Activated CD8-positive, alpha-beta memory T cell treated with anti-CD3 and anti-CD28 coated beads for 36 hours (primary cell): ENCODE results near the gene FER. TPM values are rescaled to one million over a fixed set of nuclear protein-coding genes. Genes with fewer than 3 reads are reported as not detected.
"Not testable (repeated sequence)": the region's sequence is repeated elsewhere in the genome, so short reads cannot be mapped to it uniquely, and the experiment has no call there.

Source experiments
- CTCF ChIA-PET: fragments of 350-600 bp; sonication (Branson Sonifier 250); formaldehyde crosslinking; loops from one replicate; lab custom pipeline; 2021; ENCODE audit warnings: antibody characterized with exemption; lab: Charles Lee
- POLR2A ChIA-PET: fragments of 350-600 bp; sonication (Branson Sonifier 250); formaldehyde crosslinking; loops from one replicate; lab custom pipeline; 2021; ENCODE audit warnings: antibody characterized with exemption; lab: Charles Lee
- total RNA-seq, 2 experiments: library from RNA; stranded (reverse); gene quantifications; one replicate each; pipeline ENCODE4 v1.2.3, GENCODE V29; 2021

Gene FER
- total RNA-seq, 2 experiments from 2014 or later, result 9.8 to 10.3 TPM

GRCh38 chr5:108924457-108924961 lies 176.8 kb downstream of the FER start:
- CTCF ChIA-PET, result interaction anchor here (1.3 kb wide), 1 partner anchor 282 kb away, joined by 3 read pairs; no protein-coding TSS in a partner anchor
- POLR2A ChIA-PET, result no interaction called here

- CTCF ChIA-PET, result no interaction called here
- POLR2A ChIA-PET, result no interaction called here
Observed at GRCh38 chr5:108925073-108925472, 177.4 kb downstream of the FER start.

- POLR2A ChIA-PET, result no interaction called here
- CTCF ChIA-PET, result no interaction called here
Observed at GRCh38 chr5:108930107-108930506, 182.4 kb downstream of the FER start.

- CTCF ChIA-PET, result no interaction called here
- POLR2A ChIA-PET, result no interaction called here
Observed at GRCh38 chr5:108935611-108936010, 187.9 kb downstream of the FER start.

GRCh38 chr5:108937221-108937620 lies 189.5 kb downstream of the FER start:
- POLR2A ChIA-PET, result no interaction called here
- CTCF ChIA-PET, result interaction anchor here (0.7 kb wide), 1 partner anchor 224 kb away, joined by 3 read pairs; no protein-coding TSS in a partner anchor

- POLR2A ChIA-PET, result no interaction called here
Observed at GRCh38 chr5:108940506-108940905, 192.8 kb downstream of the FER start.

GRCh38 chr5:108941746-108942145 lies 194.0 kb downstream of the FER start:
- ChIA-PET CTCF (no interaction called here), POLR2A (no interaction called here)

More at GRCh38 chr5:108940506-108940905, 192.8 kb downstream of the FER start:
- CTCF ChIA-PET, result no interaction called here

GRCh38 chr5:108942701-108943100 lies 195.0 kb downstream of the FER start:
- POLR2A ChIA-PET, result no interaction called here
- CTCF ChIA-PET, result no interaction called here

GRCh38 chr5:108945094-108945493 lies 197.4 kb downstream of the FER start:
- ChIA-PET POLR2A (no interaction called here), CTCF (no interaction called here)

GRCh38 chr5:108946008-108946407 lies 198.3 kb downstream of the FER start:
- ChIA-PET POLR2A (no interaction called here), CTCF (no interaction called here)

- ChIA-PET POLR2A (no interaction called here), CTCF (no interaction called here)
Observed at GRCh38 chr5:108947164-108947563, 199.5 kb downstream of the FER start.

GRCh38 chr5:108950276-108950675 lies 202.6 kb downstream of the FER start:
- CTCF ChIA-PET, result no interaction called here
- POLR2A ChIA-PET, result no interaction called here

GRCh38 chr5:108953940-108954339 lies 206.2 kb downstream of the FER start:
- CTCF ChIA-PET, result no interaction called here
- POLR2A ChIA-PET, result no interaction called here

- ChIA-PET POLR2A (no interaction called here), CTCF (no interaction called here)
Observed at GRCh38 chr5:108957333-108957732, 209.6 kb downstream of the FER start.

GRCh38 chr5:108966910-108967309 lies 219.2 kb downstream of the FER start:
- ChIA-PET POLR2A (no interaction called here), CTCF (no interaction called here)

- ChIA-PET CTCF (no interaction called here), POLR2A (no interaction called here)
Observed at GRCh38 chr5:108974594-108974993, 226.9 kb downstream of the FER start.

- ChIA-PET POLR2A (no interaction called here), CTCF (no interaction called here)
Observed at GRCh38 chr5:108975697-108976096, 228.0 kb downstream of the FER start.

GRCh38 chr5:108983461-108984092 lies 235.9 kb downstream of the FER start:
- POLR2A ChIA-PET, result no interaction called here
- CTCF ChIA-PET, result no interaction called here

GRCh38 chr5:108989761-108990392 lies 242.2 kb downstream of the FER start:
- ChIA-PET POLR2A (no interaction called here), CTCF (no interaction called here)

GRCh38 chr5:108992396-108993085 lies 244.8 kb downstream of the FER start:
- POLR2A ChIA-PET, CTCF ChIA-PET: not testable (repeated sequence)

GRCh38 chr5:108993440-108993839 lies 245.7 kb downstream of the FER start:
- POLR2A ChIA-PET, result not testable (repeated sequence)

More at GRCh38 chr5:108993440-108993839, 245.7 kb downstream of the FER start:
- CTCF ChIA-PET, result not testable (repeated sequence)
